Vagina (tissue), 2 donors: ENCODE measurements around the gene EDEM1. TPM values are rescaled to one million over a fixed set of nuclear protein-coding genes. Genes with fewer than 3 reads are reported as not detected.

Source experiments
- DNase-seq, 2 donors: peaks; one replicate each; pipeline ENCODE4 v3.0.0-alpha.2; 2017; ENCODE audit errors: extremely low spot score in 2 of 2
- H3K27ac ChIP-seq: fragments of 200-600 bp; sonication (generic); one replicate; pipeline ENCODE4 v1.5.1; 2019
- H3K27me3 ChIP-seq: fragments of 200-600 bp; sonication (generic); one replicate; pipeline ENCODE4 v1.5.1; 2019
- H3K36me3 ChIP-seq, 2 donors: fragments of 200-600 bp; sonication (generic); one replicate each; pipeline ENCODE4 v1.5.1; 2017 to 2019
- H3K4me1 ChIP-seq: fragments of 200-600 bp; sonication (generic); one replicate; pipeline ENCODE4 v1.5.1; 2019
- H3K4me3 ChIP-seq, 2 donors: fragments of 200-600 bp; sonication (generic); 1 replicate in 1 of 2; 2 replicates in 1 of 2; pipeline ENCODE4 v1.5.1; 2016 to 2019
- H3K9me3 ChIP-seq: fragments of 200-600 bp; sonication (generic); one replicate; pipeline ENCODE4 v1.5.1; 2019
- POLR2A ChIP-seq, 2 donors: fragments of 450-650 bp; IDR thresholded peaks; one replicate each; pipeline ENCODE4 v1.6.1; 2017; ENCODE audit warnings: antibody characterized with exemption in 2 of 2, mild to moderate bottlenecking in 2 of 2, moderate library complexity in 2 of 2
- POLR2AphosphoS5 ChIP-seq, 2 donors: sonication (generic); formaldehyde crosslinking; IDR thresholded peaks; one replicate each; pipeline ENCODE4 v1.9.0; 2017; ENCODE audit warnings: antibody characterized with exemption in 2 of 2, mild to moderate bottlenecking in 2 of 2, low read depth in 1 of 2; ENCODE audit not compliant: insufficient read depth in 1 of 2
- intact Hi-C: fragments of 100-400 bp; cut with DNase I; formaldehyde crosslinking; loops from one replicate; pipeline ENCODE4 v1.15.1; 2023
- total RNA-seq: library from RNA; depleted of rRNA; stranded (reverse); fragments of >200 nt; gene quantifications from one replicate; pipeline ENCODE4 v1.2.3, GENCODE V29; 2016
- TF ChIP-seq, protein P1 (sequence below), 3 experiments: fragments of 450-650 bp in 2 of 3; fragments of 200-600 bp in 1 of 3; sonication (generic) in 1 of 3; IDR thresholded peaks; one replicate each; pipeline ENCODE4 v1.5.1; 2017 to 2019; ENCODE audit warnings: antibody characterized with exemption in 3 of 3, mild to moderate bottlenecking in 2 of 3, moderate library complexity in 2 of 3

EDEM1 gene
- total RNA-seq, 1 donor from 2014 or later, result 30.9 TPM

DNA sequence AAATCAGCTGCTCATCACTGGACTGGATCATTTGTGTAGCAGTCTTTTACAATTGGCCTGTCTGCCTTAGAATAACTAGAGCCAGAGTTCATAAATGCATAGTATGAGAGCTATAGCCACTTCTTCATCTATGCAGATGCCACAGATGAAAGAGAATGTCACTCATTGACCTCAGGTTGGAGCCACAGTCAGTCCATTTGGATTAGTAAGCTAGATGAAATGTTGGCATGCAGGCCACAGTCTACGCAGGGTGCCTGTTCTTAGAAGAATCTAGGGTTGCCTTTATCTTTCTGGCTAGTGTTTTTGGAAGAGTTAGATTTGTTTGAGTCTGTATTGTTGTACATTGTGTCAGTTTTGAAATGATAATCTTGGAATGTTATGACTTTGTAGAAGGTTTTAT, 25.4 kb upstream of the EDEM1 start:
- intact Hi-C loops, result no loop called here
- Histone ChIP-seq H3K9me3 (no peaks in the 10 kb centered on the region), H3K4me3 (no peak overlapping the region), H3K27ac (no peak overlapping the region), H3K36me3 (no peaks in the 10 kb centered on the region), H3K4me1 (peaks cover 28% of the 10 kb centered on the region), H3K27me3 (no peaks in the 10 kb centered on the region)
- DNase-seq, result no peak
- TF ChIP-seq POLR2A (IDR thresholded peaks at IDR 0.05) (no peak), POLR2AphosphoS5 (IDR thresholded peaks at IDR 0.05; ENCODE audit: insufficient read depth in 1 of 2, low read depth in 1 of 2) (no peak)
- TF ChIP-seq, protein P1, sequence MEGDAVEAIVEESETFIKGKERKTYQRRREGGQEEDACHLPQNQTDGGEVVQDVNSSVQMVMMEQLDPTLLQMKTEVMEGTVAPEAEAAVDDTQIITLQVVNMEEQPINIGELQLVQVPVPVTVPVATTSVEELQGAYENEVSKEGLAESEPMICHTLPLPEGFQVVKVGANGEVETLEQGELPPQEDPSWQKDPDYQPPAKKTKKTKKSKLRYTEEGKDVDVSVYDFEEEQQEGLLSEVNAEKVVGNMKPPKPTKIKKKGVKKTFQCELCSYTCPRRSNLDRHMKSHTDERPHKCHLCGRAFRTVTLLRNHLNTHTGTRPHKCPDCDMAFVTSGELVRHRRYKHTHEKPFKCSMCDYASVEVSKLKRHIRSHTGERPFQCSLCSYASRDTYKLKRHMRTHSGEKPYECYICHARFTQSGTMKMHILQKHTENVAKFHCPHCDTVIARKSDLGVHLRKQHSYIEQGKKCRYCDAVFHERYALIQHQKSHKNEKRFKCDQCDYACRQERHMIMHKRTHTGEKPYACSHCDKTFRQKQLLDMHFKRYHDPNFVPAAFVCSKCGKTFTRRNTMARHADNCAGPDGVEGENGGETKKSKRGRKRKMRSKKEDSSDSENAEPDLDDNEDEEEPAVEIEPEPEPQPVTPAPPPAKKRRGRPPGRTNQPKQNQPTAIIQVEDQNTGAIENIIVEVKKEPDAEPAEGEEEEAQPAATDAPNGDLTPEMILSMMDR (IDR thresholded peaks at IDR 0.05), result no peak

DNA sequence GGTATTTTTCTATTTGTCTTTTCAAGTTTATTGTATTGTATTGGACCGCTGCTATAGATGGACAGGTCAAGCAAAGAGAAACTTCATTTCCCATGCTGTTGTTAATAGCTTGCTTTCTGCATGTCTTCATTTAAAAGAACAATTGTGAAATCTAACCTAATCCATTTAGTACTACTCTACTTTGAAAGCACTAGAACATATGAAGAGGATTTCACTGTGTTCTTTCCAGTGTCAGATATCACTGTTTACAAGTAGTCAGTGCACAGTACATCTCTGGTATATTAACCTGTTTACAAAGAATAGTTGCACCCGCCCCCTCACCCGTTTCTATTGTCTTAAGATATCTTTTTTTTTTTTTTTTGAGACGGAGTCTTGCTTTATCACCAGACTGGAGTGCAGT, 21.8 kb upstream of the EDEM1 start:
- H3K9me3 ChIP-seq, result no peaks in the 10 kb centered on the region
- intact Hi-C loops, result no loop called here
- peaks cover 0 to 1% of the 10 kb centered on the region in 2 donors for H3K36me3 ChIP-seq
- TF ChIP-seq POLR2A (IDR thresholded peaks at IDR 0.05) (no peak), POLR2AphosphoS5 (IDR thresholded peaks at IDR 0.05; ENCODE audit: insufficient read depth in 1 of 2, low read depth in 1 of 2) (no peak)
- TF ChIP-seq, protein P1 (IDR thresholded peaks at IDR 0.05), result no peak
- no peaks in the 10 kb centered on the region for H3K27me3 ChIP-seq
- H3K4me3 ChIP-seq, result no peak overlapping the region
- H3K27ac ChIP-seq, result no peak overlapping the region
- no peak for DNase-seq
- peaks cover 20% of the 10 kb centered on the region for H3K4me1 ChIP-seq

DNA sequence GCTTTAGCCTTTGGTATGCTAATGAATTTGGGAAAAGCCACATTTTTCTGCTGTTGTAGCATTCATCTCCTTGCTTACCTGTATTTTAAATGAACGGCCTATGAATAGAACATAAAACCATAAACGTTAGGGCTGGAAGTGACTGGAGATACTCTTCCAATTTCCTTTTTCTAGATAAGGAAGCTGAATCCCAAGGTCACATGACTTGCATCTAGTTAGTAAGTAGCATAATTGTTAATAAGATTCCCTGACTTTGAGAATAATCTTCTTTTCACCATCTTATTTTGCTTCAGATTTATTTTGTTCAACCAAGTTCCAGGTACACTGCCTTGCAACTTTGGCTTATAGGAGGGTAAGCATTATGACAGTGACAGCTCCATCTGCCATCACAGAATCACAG, 20.7 kb upstream of the EDEM1 start:
- TF ChIP-seq, protein P1 (IDR thresholded peaks at IDR 0.05), result no peak
- TF ChIP-seq POLR2A (IDR thresholded peaks at IDR 0.05), result no peak
- TF ChIP-seq POLR2AphosphoS5 (IDR thresholded peaks at IDR 0.05; ENCODE audit: insufficient read depth in 1 of 2, low read depth in 1 of 2), result no peak
- H3K4me1 ChIP-seq, result peaks cover 9% of the 10 kb centered on the region
- peaks cover 0 to 10% of the 10 kb centered on the region in 2 donors for H3K36me3 ChIP-seq
- no peak overlapping the region for H3K27ac ChIP-seq
- no peaks in the 10 kb centered on the region for H3K27me3 ChIP-seq
- no peak overlapping the region for H3K4me3 ChIP-seq
- intact Hi-C loops, result no loop called here
- no peaks in the 10 kb centered on the region for H3K9me3 ChIP-seq
- DNase-seq, result no peak

DNA sequence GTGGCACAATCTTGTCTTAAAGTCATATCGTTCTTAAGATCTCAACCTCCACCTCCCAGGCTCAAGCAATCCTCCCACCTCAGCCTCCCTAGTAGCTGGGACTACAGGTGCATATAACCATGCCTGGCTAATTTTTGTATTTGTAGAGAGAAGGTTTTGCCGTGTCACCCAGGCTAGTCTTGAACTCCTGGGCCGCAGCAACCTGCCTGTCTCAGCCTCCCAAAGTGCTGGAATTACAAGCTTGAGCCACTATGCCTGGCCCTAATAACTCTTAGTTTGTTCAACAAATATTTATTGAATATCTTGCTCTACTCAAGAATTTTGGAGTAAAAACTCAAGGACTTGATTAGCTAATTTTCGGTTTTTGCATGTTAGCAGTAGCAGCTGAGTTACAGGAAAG, 19.4 kb upstream of the EDEM1 start:
- Histone ChIP-seq H3K27me3 (no peaks in the 10 kb centered on the region), H3K4me3 (no peak overlapping the region), H3K4me1 (no peaks in the 10 kb centered on the region), H3K36me3 (peaks cover 0 to 23% of the 10 kb centered on the region in 2 donors), H3K27ac (no peak overlapping the region), H3K9me3 (no peaks in the 10 kb centered on the region)
- intact Hi-C loops, result no loop called here
- no peak for DNase-seq
- TF ChIP-seq POLR2A (IDR thresholded peaks at IDR 0.05), result no peak
- TF ChIP-seq, protein P1 (IDR thresholded peaks at IDR 0.05), result no peak
- no peak for TF ChIP-seq POLR2AphosphoS5 (IDR thresholded peaks at IDR 0.05; ENCODE audit: insufficient read depth in 1 of 2, low read depth in 1 of 2)

DNA sequence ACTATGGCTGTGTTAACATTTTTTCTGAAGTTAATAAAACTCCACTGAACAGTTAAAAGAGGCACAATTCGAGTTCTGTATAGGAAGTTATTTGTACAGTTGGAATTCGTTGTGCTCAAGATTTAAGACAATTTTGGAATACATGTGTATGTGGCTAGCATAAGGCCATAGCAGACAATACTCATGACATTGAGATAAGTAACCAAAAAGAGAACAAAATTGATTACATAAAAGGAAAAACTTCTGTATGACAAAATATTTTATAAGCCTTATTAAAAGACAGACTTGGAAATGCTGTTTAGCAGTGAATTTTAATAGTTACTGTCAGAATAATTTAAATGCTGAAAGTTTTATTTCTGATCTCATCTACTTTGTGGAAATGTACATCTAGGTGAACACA, 17.7 kb upstream of the EDEM1 start:
- DNase-seq, result no peak
- intact Hi-C loops, result no loop called here
- Histone ChIP-seq H3K36me3 (peaks cover 0 to 34% of the 10 kb centered on the region in 2 donors), H3K4me3 (no peak overlapping the region), H3K27me3 (no peaks in the 10 kb centered on the region), H3K9me3 (no peaks in the 10 kb centered on the region), H3K4me1 (no peaks in the 10 kb centered on the region), H3K27ac (no peak overlapping the region)
- no peak for TF ChIP-seq POLR2AphosphoS5 (IDR thresholded peaks at IDR 0.05; ENCODE audit: insufficient read depth in 1 of 2, low read depth in 1 of 2)
- TF ChIP-seq, protein P1 (IDR thresholded peaks at IDR 0.05), result no peak
- TF ChIP-seq POLR2A (IDR thresholded peaks at IDR 0.05), result no peak
